HCT116 (cell line): ENCODE data around the gene SNRNP27. TPM values are rescaled to one million over a fixed set of nuclear protein-coding genes. Genes with fewer than 3 reads are reported as not detected.

ENCODE experiments used
- ATAC-seq: fragments of 200-7000 bp; cut with Tn5 transposase; 2 replicates; pipeline ENCODE4 v1.9.1; 2020; ENCODE audit warnings: mild to moderate bottlenecking, moderate library complexity
- BruUV-seq: library from RNA; stranded (reverse); fragments of 400-500 nt; replicated peaks from 2 replicates; lab custom pipeline; 2021; lab: Mats Ljungman, UMichigan
- CTCF ChIA-PET: fragments of 300-600 bp; sonication (Branson Sonifier 250); formaldehyde crosslinking; loops from one replicate; lab custom pipeline; 2021; ENCODE audit warnings: antibody characterized with exemption; lab: Charles Lee
- POLR2A ChIA-PET: fragments of 300-600, 350-600 bp; sonication (Branson Sonifier 250); formaldehyde crosslinking; loops from one replicate; lab custom pipeline; 2021; ENCODE audit warnings: antibody characterized with exemption; lab: Charles Lee
- RAD21 ChIA-PET, 2 experiments: fragments of 300-600 bp; sonication (Branson Sonifier 250); formaldehyde crosslinking; loops; one replicate each; lab custom pipeline; 2023; ENCODE audit warnings: low total read pairs in 2 of 2; ENCODE audit not compliant: uncharacterized antibody in 2 of 2, unreplicated experiment in 2 of 2, low non-redundant PET in 1 of 2; lab: Charles Lee
- DNase-seq: peaks from one replicate; pipeline ENCODE4 v3.0.0-alpha.2; 2010; ENCODE audit warnings: low read depth, low spot score
- H2AFZ ChIP-seq: fragments of 200-600 bp; shearing (Covaris generic), sonication (generic); 2 replicates; pipeline ENCODE4 v1.6.1; 2017; ENCODE audit warnings: low read depth, mixed run types, mixed read lengths, antibody characterized with exemption, low read length; ENCODE audit not compliant: poor library complexity, severe bottlenecking
- H3K27ac ChIP-seq: 2 replicates; pipeline ENCODE4 v1.5.1; 2012; ENCODE audit warnings: low read depth, low read length
- H3K27me3 ChIP-seq: fragments of 200-600 bp; sonication (generic); 2 replicates; pipeline ENCODE4 v1.6.1; 2016; ENCODE audit warnings: mixed run types, low read length, mixed read lengths; ENCODE audit not compliant: insufficient read depth
- H3K36me3 ChIP-seq, 2 experiments: fragments of 200-500 bp in 1 of 2; fragments of 200-600 bp in 1 of 2; sonication (Bioruptor generic) in 1 of 2; sonication (generic) in 1 of 2; 2 replicates each; pipeline versions ENCODE4 v1.5.1 to v1.6.1; 2014 to 2016; ENCODE audit warnings: low read length in 2 of 2, inconsistent platforms in 1 of 2, mixed read lengths in 1 of 2, mixed run types in 1 of 2; ENCODE audit not compliant: insufficient read depth in 2 of 2, control insufficient read depth in 1 of 2
- H3K4me1 ChIP-seq, 2 experiments: fragments of 200-600 bp in 1 of 2; sonication (generic) in 1 of 2; 2 replicates each; pipeline versions ENCODE4 v1.5.1 to v1.6.1; 2012 to 2017; ENCODE audit warnings: low read length in 2 of 2, inconsistent platforms in 1 of 2, mild to moderate bottlenecking in 1 of 2, mixed read lengths in 1 of 2, mixed run types in 1 of 2, moderate library complexity in 1 of 2; ENCODE audit not compliant: insufficient read depth in 2 of 2, control insufficient read depth in 1 of 2
- H3K4me2 ChIP-seq: fragments of 200-600 bp; sonication (generic); 2 replicates; pipeline ENCODE4 v1.6.1; 2017; ENCODE audit warnings: mixed run types, low read length, mixed read lengths
- H3K4me3 ChIP-seq, 2 experiments: fragments of 200-600 bp in 1 of 2; sonication (generic) in 1 of 2; replicated peaks in 1 of 2; 2 replicates each; pipeline ENCODE4 v1.5.1; 2011 to 2016; ENCODE audit warnings: low read length in 2 of 2, control low read depth in 1 of 2, low read depth in 1 of 2, mild to moderate bottlenecking in 1 of 2, mixed read lengths in 1 of 2, mixed run types in 1 of 2
- H3K79me2 ChIP-seq: fragments of 200-600 bp; sonication (generic); 2 replicates; pipeline ENCODE4 v1.6.1; 2017; ENCODE audit warnings: mild to moderate bottlenecking, mixed run types, low read length, moderate library complexity, mixed read lengths; ENCODE audit not compliant: insufficient read depth
- H3K9ac ChIP-seq: fragments of 200-600 bp; sonication (generic); 2 replicates; pipeline ENCODE4 v1.6.1; 2016; ENCODE audit warnings: low read length, mixed read lengths
- H3K9me2 ChIP-seq: fragments of 200-600 bp; sonication (generic), shearing (Covaris generic); 2 replicates; pipeline ENCODE4 v1.6.1; 2017; ENCODE audit warnings: mixed run types, mild to moderate bottlenecking, moderate library complexity; ENCODE audit not compliant: insufficient read depth
- H3K9me3 ChIP-seq, 2 experiments: fragments of 200-500 bp in 1 of 2; fragments of 200-600 bp in 1 of 2; sonication (Bioruptor generic) in 1 of 2; sonication (generic) in 1 of 2; 2 replicates each; pipeline ENCODE4 v1.6.1; 2014 to 2017; ENCODE audit warnings: low read length in 2 of 2, mixed read lengths in 2 of 2, inconsistent platforms in 1 of 2, low read depth in 1 of 2, mild to moderate bottlenecking in 1 of 2, mixed run types in 1 of 2, moderate library complexity in 1 of 2; ENCODE audit not compliant: control insufficient read depth in 1 of 2, insufficient read depth in 1 of 2
- H4K20me1 ChIP-seq: fragments of 200-600 bp; sonication (generic), shearing (Covaris generic); 2 replicates; pipeline ENCODE4 v1.6.1; 2017; ENCODE audit warnings: mixed run types, mild to moderate bottlenecking, moderate library complexity; ENCODE audit not compliant: insufficient read depth
- EGR1 ChIP-seq: IDR thresholded peaks from 2 replicates; pipeline ENCODE4 v1.6.1; 2012; ENCODE audit warnings: low read depth
- FOSL1 ChIP-seq: IDR thresholded peaks from 2 replicates; pipeline ENCODE4 v1.6.1; 2012; ENCODE audit warnings: low read depth
- SP1 ChIP-seq: IDR thresholded peaks from 2 replicates; pipeline ENCODE4 v1.6.1; 2012; ENCODE audit warnings: low read depth
- SRF ChIP-seq: IDR thresholded peaks from 2 replicates; pipeline ENCODE4 v1.6.1; 2012; ENCODE audit warnings: low read depth
- intact Hi-C: fragments of 100-400 bp; cut with micrococcal nuclease; formaldehyde crosslinking; loops from 2 replicates; pipeline ENCODE4 v1.10.0; 2022
- total RNA-seq: library from RNA; stranded (reverse); gene quantifications from one replicate; pipeline ENCODE4 v1.2.1, GENCODE V29; 2021; ENCODE audit not compliant: unreplicated experiment
- TF ChIP-seq, protein P1 (sequence below): IDR thresholded peaks from 2 replicates; pipeline ENCODE4 v1.6.1; 2012
- TF ChIP-seq, protein P2 (sequence below), 3 experiments: fragments of 200-600 bp in 1 of 3; sonication (generic) in 1 of 3; IDR thresholded peaks in 2 of 3; conservative IDR thresholded peaks in 1 of 3; 2 replicates each; pipeline ENCODE4 v1.5.1; 2012 to 2017; ENCODE audit warnings: low read depth in 2 of 3, low read length in 2 of 3, antibody characterized with exemption in 1 of 3, borderline replicate concordance in 1 of 3, control low read depth in 1 of 3, mild to moderate bottlenecking in 1 of 3, mixed read lengths in 1 of 3, mixed run types in 1 of 3, moderate library complexity in 1 of 3; ENCODE audit not compliant: insufficient read depth in 1 of 3

SNRNP27 gene
- total RNA-seq, 1 experiment from 2014 or later = 44.4 TPM

DNA sequence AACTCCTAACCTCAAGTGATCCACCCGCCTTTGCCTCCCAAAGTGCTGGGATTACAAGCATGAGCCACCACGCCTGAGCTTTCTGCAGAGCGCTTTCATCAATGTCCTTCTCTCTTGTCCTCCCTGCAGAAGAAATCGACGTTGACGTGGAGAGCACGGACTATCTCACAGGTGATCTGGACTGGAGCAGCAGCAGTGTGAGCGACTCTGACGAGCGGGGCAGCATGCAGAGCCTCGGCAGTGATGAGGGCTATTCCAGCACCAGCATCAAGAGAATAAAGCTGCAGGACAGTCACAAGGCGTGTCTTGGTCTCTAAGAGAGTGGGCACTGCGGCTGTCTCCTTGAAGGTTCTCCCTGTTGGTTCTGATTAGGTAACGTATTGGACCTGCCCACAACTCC is 44.2 kb downstream of the SNRNP27 start:
- Histone ChIP-seq H3K9me3 (no peaks in the 10 kb centered on the region), H3K27me3 (no peaks in the 10 kb centered on the region), H3K9ac (no peak overlapping the region), H3K27ac (no peak overlapping the region), H3K4me2 (no peak overlapping the region), H3K9me2 (no peaks in the 10 kb centered on the region), H2AFZ (no peak overlapping the region), H3K4me1 (peaks cover 0 to 9% of the 10 kb centered on the region in 2 experiments; a peak in 1 of 4 replicates), H3K36me3 (no peaks in the 10 kb centered on the region; a peak in 1 of 4 replicates), H3K4me3 (no peak overlapping the region), H3K79me2 (no peaks in the 10 kb centered on the region), H4K20me1 (no peaks in the 10 kb centered on the region)
- DNase-seq = no peak
- no peak for ATAC-seq
- ChIA-PET POLR2A (no interaction called here), RAD21 (no interaction called here), CTCF (no interaction called here)
- BruUV-seq = no TSS peak
- TF ChIP-seq FOSL1 (no peak), EGR1 (no peak)
- intact Hi-C loops = no loop called here

DNA sequence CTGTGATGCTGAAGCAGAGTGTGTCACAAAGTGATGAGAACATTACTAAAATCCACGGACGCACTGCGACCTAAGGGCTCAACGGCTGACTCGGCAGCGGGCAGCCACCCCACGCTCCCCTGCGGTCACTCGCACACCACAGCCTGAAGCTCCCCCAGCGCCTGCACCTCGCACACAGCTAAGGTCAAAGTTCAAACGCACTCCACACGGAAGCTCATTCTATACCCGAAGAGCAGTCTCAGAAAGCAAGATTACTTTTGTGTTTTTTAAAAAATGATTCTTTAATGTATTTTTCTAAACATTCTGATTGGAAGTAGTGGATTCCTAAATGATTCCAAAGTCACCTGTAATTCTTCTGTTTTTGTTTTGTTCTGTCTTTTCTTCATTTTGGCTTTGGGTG is 46.0 kb downstream of the SNRNP27 start:
- no peaks in the 10 kb centered on the region; a peak in 1 of 4 replicates for H3K36me3 ChIP-seq
- H3K4me2 ChIP-seq = no peak overlapping the region
- ATAC-seq (no peak), DNase-seq (no peak)
- no TSS peak for BruUV-seq
- RAD21 ChIA-PET = no interaction called here
- no peak overlapping the region for H3K4me3 ChIP-seq
- intact Hi-C loops = no loop called here
- no peaks in the 10 kb centered on the region for H3K79me2 ChIP-seq
- no peak for TF ChIP-seq SP1
- no peak for TF ChIP-seq SRF
- no peak for TF ChIP-seq EGR1
- TF ChIP-seq, protein P1, sequence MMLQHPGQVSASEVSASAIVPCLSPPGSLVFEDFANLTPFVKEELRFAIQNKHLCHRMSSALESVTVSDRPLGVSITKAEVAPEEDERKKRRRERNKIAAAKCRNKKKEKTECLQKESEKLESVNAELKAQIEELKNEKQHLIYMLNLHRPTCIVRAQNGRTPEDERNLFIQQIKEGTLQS = no peak
- TF ChIP-seq, protein P2, sequence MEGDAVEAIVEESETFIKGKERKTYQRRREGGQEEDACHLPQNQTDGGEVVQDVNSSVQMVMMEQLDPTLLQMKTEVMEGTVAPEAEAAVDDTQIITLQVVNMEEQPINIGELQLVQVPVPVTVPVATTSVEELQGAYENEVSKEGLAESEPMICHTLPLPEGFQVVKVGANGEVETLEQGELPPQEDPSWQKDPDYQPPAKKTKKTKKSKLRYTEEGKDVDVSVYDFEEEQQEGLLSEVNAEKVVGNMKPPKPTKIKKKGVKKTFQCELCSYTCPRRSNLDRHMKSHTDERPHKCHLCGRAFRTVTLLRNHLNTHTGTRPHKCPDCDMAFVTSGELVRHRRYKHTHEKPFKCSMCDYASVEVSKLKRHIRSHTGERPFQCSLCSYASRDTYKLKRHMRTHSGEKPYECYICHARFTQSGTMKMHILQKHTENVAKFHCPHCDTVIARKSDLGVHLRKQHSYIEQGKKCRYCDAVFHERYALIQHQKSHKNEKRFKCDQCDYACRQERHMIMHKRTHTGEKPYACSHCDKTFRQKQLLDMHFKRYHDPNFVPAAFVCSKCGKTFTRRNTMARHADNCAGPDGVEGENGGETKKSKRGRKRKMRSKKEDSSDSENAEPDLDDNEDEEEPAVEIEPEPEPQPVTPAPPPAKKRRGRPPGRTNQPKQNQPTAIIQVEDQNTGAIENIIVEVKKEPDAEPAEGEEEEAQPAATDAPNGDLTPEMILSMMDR (IDR thresholded peaks at IDR 0.05 in 2 of 3, conservative IDR thresholded peaks at IDR 0.05 in 1 of 3; ENCODE audit: borderline replicate concordance in 1 of 3, insufficient read depth in 1 of 3, low read depth in 2 of 3, low read length in 2 of 3) = no peak
- 0 out of 4 replicates have a peak, but pooled peaks cover 0 to 3% of the 10 kb centered on the region in 2 experiments for H3K4me1 ChIP-seq
- no peak overlapping the region for H2AFZ ChIP-seq
- no peaks in the 10 kb centered on the region for H3K9me2 ChIP-seq
- H4K20me1 ChIP-seq = no peaks in the 10 kb centered on the region
- CTCF ChIA-PET = no interaction called here
- no peak overlapping the region for H3K9ac ChIP-seq
- no peak overlapping the region for H3K27ac ChIP-seq
- H3K27me3 ChIP-seq = no peaks in the 10 kb centered on the region
- POLR2A ChIA-PET = no interaction called here
- H3K9me3 ChIP-seq = no peaks in the 10 kb centered on the region
